K562 (cell line): Measurements from ENCODE around the gene ZNF655. TPM values are rescaled to one million over a fixed set of nuclear protein-coding genes. Genes with fewer than 3 reads are reported as not detected.
A peak's percentile ranks its signal among the peaks of the same experiment; 100 is the strongest.

Experiments
- AFF4 ChIP-seq: sonication (generic); formaldehyde crosslinking; IDR thresholded peaks from 2 replicates; pipeline ENCODE4 v1.8.0; 2023; ENCODE audit warnings: mild to moderate bottlenecking, missing genetic modification reagents
- ARID2 ChIP-seq: fragments of 450-650 bp; IDR thresholded peaks from 2 replicates; pipeline ENCODE4 v1.6.1; 2017; ENCODE audit warnings: antibody characterized with exemption, mild to moderate bottlenecking
- CREM ChIP-seq: IDR thresholded peaks from 2 replicates; pipeline ENCODE4 v1.6.1; 2014; ENCODE audit warnings: antibody characterized with exemption, low read depth
- CTBP1 ChIP-seq: fragments of 450-650 bp; IDR thresholded peaks from 2 replicates; pipeline ENCODE4 v1.6.1; 2016; ENCODE audit warnings: borderline replicate concordance
- KDM1A ChIP-seq, 2 experiments: fragments of 450-650 bp; IDR thresholded peaks; 2 replicates each; pipeline ENCODE4 v1.6.1; 2016; ENCODE audit warnings: mild to moderate bottlenecking in 2 of 2
- LARP7 ChIP-seq: fragments of 450-650 bp; IDR thresholded peaks from 2 replicates; pipeline ENCODE4 v1.6.1; 2016
- MCM3 ChIP-seq: fragments of 450-650 bp; IDR thresholded peaks from 2 replicates; pipeline ENCODE4 v1.6.1; 2016
- MGA ChIP-seq: fragments of 450-650 bp; IDR thresholded peaks from 2 replicates; pipeline ENCODE4 v1.6.1; 2016; ENCODE audit warnings: mild to moderate bottlenecking, moderate library complexity
- MTA1 ChIP-seq: fragments of 450-650 bp; IDR thresholded peaks from 2 replicates; pipeline ENCODE4 v1.6.1; 2017; ENCODE audit warnings: borderline replicate concordance
- NFXL1 ChIP-seq: fragments of 450-650 bp; formaldehyde crosslinking; IDR thresholded peaks from 2 replicates; pipeline ENCODE4 v1.4.0; 2021; ENCODE audit warnings: mild to moderate bottlenecking
- SMARCA5 ChIP-seq: fragments of 450-650 bp; IDR thresholded peaks from 2 replicates; pipeline ENCODE4 v1.6.1; 2016
- TAF7 ChIP-seq: fragments of 450-650 bp; IDR thresholded peaks from 2 replicates; pipeline ENCODE4 v1.6.1; 2016; ENCODE audit warnings: missing genetic modification characterization, missing compliant biosample characterization
- U2AF1 ChIP-seq: fragments of 200-400 bp; formaldehyde crosslinking; optimal IDR thresholded peaks from 2 replicates; pipeline ENCODE3; 2017; ENCODE audit warnings: mild to moderate bottlenecking, low read depth, low read length, moderate library complexity
- ZFP30 ChIP-seq: fragments of 250-450 bp; sonication (Bioruptor Pico); IDR thresholded peaks from 2 replicates; pipeline ENCODE4 v1.8.0; 2022; ENCODE audit warnings: moderate library complexity, mild to moderate bottlenecking, inconsistent platforms, borderline replicate concordance
- ZNF133 ChIP-seq: fragments of 250-450 bp; sonication (Bioruptor Pico); IDR thresholded peaks from 2 replicates; pipeline ENCODE4 v1.4.0; 2020; ENCODE audit warnings: mild to moderate bottlenecking
- ZNF695 ChIP-seq: fragments of 450-650 bp; formaldehyde crosslinking; IDR thresholded peaks from 2 replicates; pipeline ENCODE4 v1.4.0; 2020; ENCODE audit warnings: mild to moderate bottlenecking, moderate library complexity
- ZNF75A ChIP-seq: fragments of 450-650 bp; formaldehyde crosslinking; IDR thresholded peaks from 2 replicates; pipeline ENCODE4 v1.4.0; 2020; ENCODE audit warnings: mild to moderate bottlenecking
- polyA plus RNA-seq, 8 experiments: library from polyadenylated mRNA; depleted of rRNA in 4 of 8; stranded (reverse) in 5 of 8; unstranded in 3 of 8; fragments of >200 nt; fragmentation: Nextera tagmentation in 2 of 8; fragmentation: Illumina TruSeq in 1 of 8; extraction: Ambion mirVana in 2 of 8; extraction: Trizol in 1 of 8; gene quantifications; 2 replicates each; pipeline versions ENCODE4 v1.2.1 to v1.2.3, GENCODE V29; 2011 to 2014; ENCODE audit warnings: inconsistent platforms in 1 of 8, missing spikeins in 1 of 8
- total RNA-seq, 7 experiments: library from RNA; depleted of rRNA in 6 of 7; stranded (reverse); fragments of >200 nt in 6 of 7; fragmentation: Illumina TruSeq in 2 of 7; extraction: Trizol in 2 of 7; gene quantifications; 2 replicates each; pipeline versions ENCODE4 v1.2.1 to v1.2.3, GENCODE V29; 2011 to 2021; ENCODE audit warnings: low replicate concordance in 1 of 7

Gene ZNF655
- total and polyA plus RNA-seq, 9 of the 15 experiments (the other 6 are each of a cell fraction or from before 2014, with no cell fraction given): 25.7 to 130 (median 95.2) TPM

- no peak for TF ChIP-seq NFXL1
- TF ChIP-seq U2AF1: no peak
- TF ChIP-seq MGA: no peak
- no peak for TF ChIP-seq ZNF133 (CRISPR knock-in tag)
- no peak; a peak in 1 of 4 replicates for TF ChIP-seq KDM1A (IDR thresholded peaks at IDR 0.05)
- no peak for TF ChIP-seq MTA1
- TF ChIP-seq CTBP1: no peak
- TF ChIP-seq MCM3: no peak
- TF ChIP-seq ZNF75A (CRISPR knock-in tag): no peak
- TF ChIP-seq ARID2: no peak
- no peak for TF ChIP-seq ZFP30
- TF ChIP-seq LARP7: peak; percentile 89
- no peak for TF ChIP-seq ZNF695
- TF ChIP-seq TAF7 (tag): peak; percentile 79; the same call in 1 of the 2 replicates
- TF ChIP-seq AFF4 (CRISPR knock-in tag): no peak
- TF ChIP-seq CREM: no peak
- no peak for TF ChIP-seq SMARCA5
Observed at GRCh38 chr7:99557940-99558305, 519 bp upstream of the ZNF655 start (continued).
